ENCODE data around the gene FUOM.

GRCh38 chr10:133361227-133361626 is 3.4 kb upstream of the FUOM start:
- no peak for TF ChIP-seq CTCF (conservative IDR thresholded peaks at IDR 0.05; ENCODE audit: low read depth in 2 of 2)
- TF ChIP-seq POLR2AphosphoS5 (IDR thresholded peaks at IDR 0.05; ENCODE audit: low read depth), result no peak; the same call in 1 of the 2 replicates
- TF ChIP-seq EZH2 (IDR thresholded peaks at IDR 0.05; ENCODE audit: low read depth, unreplicated experiment), result no peak
- TF ChIP-seq ZNF331 (CRISPR knock-in tag; IDR thresholded peaks at IDR 0.05; ENCODE audit: low read depth), result no peak
- TF ChIP-seq REST (IDR thresholded peaks at IDR 0.05; ENCODE audit: unreplicated experiment), result no peak
- no peak for TF ChIP-seq CREB1 (CRISPR knock-in tag; IDR thresholded peaks at IDR 0.05; ENCODE audit: low read depth)
- no peak for TF ChIP-seq EZH2phosphoT487 (IDR thresholded peaks at IDR 0.05; ENCODE audit: unreplicated experiment)

All from GM23338 (cell line).